Osteoblast (primary cell): ENCODE data around the gene SIRPG. TPM values are rescaled to one million over a fixed set of nuclear protein-coding genes. Genes with fewer than 3 reads are reported as not detected.
"Not testable (repeated sequence)": the region's sequence is repeated elsewhere in the genome, so short reads cannot be mapped to it uniquely, and the experiment has no call there.

Experiments
- DNase-seq: peaks from one replicate; pipeline ENCODE4 v3.0.0; 2011; ENCODE audit warnings: low spot score, mixed read lengths; ENCODE audit not compliant: insufficient read length; ENCODE audit errors: missing footprints
- H2AFZ ChIP-seq: 2 replicates; pipeline ENCODE4 v1.6.0; 2011; ENCODE audit warnings: mild to moderate bottlenecking, low read length
- H3K27ac ChIP-seq: 2 replicates; pipeline ENCODE4 v1.5.1; 2011; ENCODE audit warnings: mild to moderate bottlenecking, low read depth, low read length, moderate library complexity
- H3K27me3 ChIP-seq: 2 replicates; pipeline ENCODE4 v1.6.0; 2012; ENCODE audit warnings: mild to moderate bottlenecking, control low read depth, inconsistent platforms, low read length, moderate library complexity; ENCODE audit not compliant: insufficient read depth
- H3K36me3 ChIP-seq: 2 replicates; pipeline ENCODE4 v1.5.1; 2011; ENCODE audit warnings: mild to moderate bottlenecking, low read length, control low read depth, moderate library complexity; ENCODE audit not compliant: insufficient read depth
- H3K4me1 ChIP-seq: 2 replicates; pipeline ENCODE4 v1.5.1; 2011; ENCODE audit warnings: mild to moderate bottlenecking, low read length, control low read depth, moderate library complexity; ENCODE audit not compliant: insufficient read depth
- H3K4me2 ChIP-seq: 2 replicates; pipeline ENCODE4 v1.6.0; 2011; ENCODE audit warnings: mild to moderate bottlenecking, low read length; ENCODE audit not compliant: insufficient read depth
- H3K4me3 ChIP-seq: fragments of 200-600 bp; sonication (generic); 3 replicates; pipeline ENCODE4 v1.5.1; 2012; ENCODE audit warnings: mild to moderate bottlenecking, low read length, inconsistent platforms; ENCODE audit not compliant: insufficient read depth
- H3K79me2 ChIP-seq: 2 replicates; pipeline ENCODE4 v1.6.0; 2012; ENCODE audit warnings: mild to moderate bottlenecking, low read length, control low read depth, inconsistent platforms; ENCODE audit not compliant: insufficient read depth
- H3K9me3 ChIP-seq: 2 replicates; pipeline ENCODE4 v1.5.1; 2011; ENCODE audit warnings: low read depth, low read length, control low read depth
- H4K20me1 ChIP-seq: 2 replicates; pipeline ENCODE4 v1.6.0; 2012; ENCODE audit warnings: mild to moderate bottlenecking, low read length, control low read depth; ENCODE audit not compliant: insufficient read depth
- total RNA-seq: library from RNA; depleted of rRNA; stranded (reverse); fragments of >200 nt; gene quantifications from 2 replicates; pipeline ENCODE4 v1.2.3, GENCODE V29; 2012
- TF ChIP-seq, protein P1 (sequence below): IDR thresholded peaks from 2 replicates; pipeline ENCODE4 v1.5.1; 2011; ENCODE audit warnings: mild to moderate bottlenecking, low read depth, low read length, moderate library complexity; ENCODE audit errors: extremely low read depth

Gene SIRPG
- total RNA-seq, 1 donor, result not detected

DNA sequence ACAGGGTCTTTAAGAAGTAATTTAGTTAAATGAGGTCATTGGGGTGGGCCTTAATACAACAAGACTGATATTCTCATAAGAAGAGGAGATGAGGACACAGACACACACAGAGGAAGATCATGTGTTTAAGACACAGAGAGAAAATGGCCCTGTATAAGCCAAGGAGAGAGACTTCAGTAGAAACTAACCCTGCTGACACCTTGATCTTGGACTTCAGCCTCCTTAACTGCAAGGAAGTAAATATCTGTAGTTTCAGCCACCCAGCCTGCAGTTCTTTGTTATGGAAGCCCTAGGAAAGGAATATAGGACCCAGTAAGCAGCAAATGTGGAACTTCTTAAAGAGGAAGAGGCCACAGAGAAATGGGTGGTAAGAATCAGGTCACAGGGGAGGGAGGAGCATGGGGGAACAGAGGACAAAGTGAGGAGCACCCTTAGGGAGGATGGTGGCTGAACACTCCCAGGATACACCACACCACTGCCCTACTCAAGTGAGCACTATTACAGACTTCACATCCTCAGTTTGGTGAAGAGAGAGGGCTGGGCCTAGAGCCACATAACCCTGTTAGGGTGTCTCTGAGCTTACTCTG is 38.5 kb downstream of the SIRPG start:
- TF ChIP-seq, protein P1, sequence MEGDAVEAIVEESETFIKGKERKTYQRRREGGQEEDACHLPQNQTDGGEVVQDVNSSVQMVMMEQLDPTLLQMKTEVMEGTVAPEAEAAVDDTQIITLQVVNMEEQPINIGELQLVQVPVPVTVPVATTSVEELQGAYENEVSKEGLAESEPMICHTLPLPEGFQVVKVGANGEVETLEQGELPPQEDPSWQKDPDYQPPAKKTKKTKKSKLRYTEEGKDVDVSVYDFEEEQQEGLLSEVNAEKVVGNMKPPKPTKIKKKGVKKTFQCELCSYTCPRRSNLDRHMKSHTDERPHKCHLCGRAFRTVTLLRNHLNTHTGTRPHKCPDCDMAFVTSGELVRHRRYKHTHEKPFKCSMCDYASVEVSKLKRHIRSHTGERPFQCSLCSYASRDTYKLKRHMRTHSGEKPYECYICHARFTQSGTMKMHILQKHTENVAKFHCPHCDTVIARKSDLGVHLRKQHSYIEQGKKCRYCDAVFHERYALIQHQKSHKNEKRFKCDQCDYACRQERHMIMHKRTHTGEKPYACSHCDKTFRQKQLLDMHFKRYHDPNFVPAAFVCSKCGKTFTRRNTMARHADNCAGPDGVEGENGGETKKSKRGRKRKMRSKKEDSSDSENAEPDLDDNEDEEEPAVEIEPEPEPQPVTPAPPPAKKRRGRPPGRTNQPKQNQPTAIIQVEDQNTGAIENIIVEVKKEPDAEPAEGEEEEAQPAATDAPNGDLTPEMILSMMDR, result no peak

GRCh38 chr20:1618479-1618878 is 39.1 kb downstream of the SIRPG start:
- no peak overlapping the region for H3K4me2 ChIP-seq
- no peaks in the 10 kb centered on the region for H3K79me2 ChIP-seq
- H3K4me3 ChIP-seq, result no peak overlapping the region
- TF ChIP-seq, protein P1, result no peak
- no peaks in the 10 kb centered on the region for H3K4me1 ChIP-seq
- no peak for DNase-seq
- no peaks in the 10 kb centered on the region for H3K9me3 ChIP-seq
- no peaks in the 10 kb centered on the region for H3K36me3 ChIP-seq
- no peak overlapping the region for H2AFZ ChIP-seq
- no peak overlapping the region for H3K27ac ChIP-seq
- peaks cover 18% of the 10 kb centered on the region for H3K27me3 ChIP-seq
- no peaks in the 10 kb centered on the region for H4K20me1 ChIP-seq

More for the DNA sequence above, 38.5 kb downstream of the SIRPG start:
- no peaks in the 10 kb centered on the region for H3K9me3 ChIP-seq
- H4K20me1 ChIP-seq, result no peaks in the 10 kb centered on the region
- DNase-seq, result no peak
- H2AFZ ChIP-seq, result no peak overlapping the region
- H3K4me1 ChIP-seq, result no peaks in the 10 kb centered on the region
- H3K36me3 ChIP-seq, result no peaks in the 10 kb centered on the region
- no peak overlapping the region for H3K4me3 ChIP-seq
- H3K27ac ChIP-seq, result no peak overlapping the region
- peaks cover 14% of the 10 kb centered on the region for H3K27me3 ChIP-seq
- no peak overlapping the region for H3K4me2 ChIP-seq
- no peaks in the 10 kb centered on the region for H3K79me2 ChIP-seq

- Histone ChIP-seq H3K27me3 (peaks cover 18% of the 10 kb centered on the region), H3K27ac (no peak overlapping the region), H3K79me2 (no peaks in the 10 kb centered on the region), H3K9me3 (no peaks in the 10 kb centered on the region), H2AFZ (no peak overlapping the region), H3K4me2 (no peak overlapping the region), H3K4me3 (no peak overlapping the region), H3K4me1 (no peaks in the 10 kb centered on the region), H4K20me1 (no peaks in the 10 kb centered on the region), H3K36me3 (no peaks in the 10 kb centered on the region)
- DNase-seq, result no peak
- TF ChIP-seq, protein P1, result no peak
Measured at GRCh38 chr20:1616858-1617434, 40.6 kb downstream of the SIRPG start.

DNA sequence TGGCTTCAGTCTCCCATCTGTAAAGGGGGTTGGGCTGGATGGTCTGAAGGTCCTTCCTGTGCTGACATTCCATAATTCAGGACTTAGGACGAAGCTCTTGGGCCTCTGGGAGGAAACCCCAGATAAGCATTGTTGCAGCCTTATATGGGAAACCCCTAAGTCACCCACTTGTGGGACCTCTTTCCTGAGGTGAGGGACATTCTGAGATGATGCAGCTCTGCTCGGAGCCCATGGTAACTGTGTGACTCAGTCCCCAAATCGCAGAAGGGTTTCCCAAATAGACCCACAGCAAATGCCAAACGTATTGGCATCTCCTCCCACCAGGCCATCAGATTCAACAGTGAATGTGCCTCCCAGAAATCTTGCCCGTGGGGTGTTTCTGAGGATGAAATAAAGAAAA is 47.2 kb downstream of the SIRPG start:
- not testable (repeated sequence) for H3K27ac ChIP-seq, H3K36me3 ChIP-seq, H3K4me1 ChIP-seq, DNase-seq, H3K27me3 ChIP-seq, H3K4me3 ChIP-seq, H3K9me3 ChIP-seq, H3K79me2 ChIP-seq, H2AFZ ChIP-seq, H3K4me2 ChIP-seq, H4K20me1 ChIP-seq

DNA sequence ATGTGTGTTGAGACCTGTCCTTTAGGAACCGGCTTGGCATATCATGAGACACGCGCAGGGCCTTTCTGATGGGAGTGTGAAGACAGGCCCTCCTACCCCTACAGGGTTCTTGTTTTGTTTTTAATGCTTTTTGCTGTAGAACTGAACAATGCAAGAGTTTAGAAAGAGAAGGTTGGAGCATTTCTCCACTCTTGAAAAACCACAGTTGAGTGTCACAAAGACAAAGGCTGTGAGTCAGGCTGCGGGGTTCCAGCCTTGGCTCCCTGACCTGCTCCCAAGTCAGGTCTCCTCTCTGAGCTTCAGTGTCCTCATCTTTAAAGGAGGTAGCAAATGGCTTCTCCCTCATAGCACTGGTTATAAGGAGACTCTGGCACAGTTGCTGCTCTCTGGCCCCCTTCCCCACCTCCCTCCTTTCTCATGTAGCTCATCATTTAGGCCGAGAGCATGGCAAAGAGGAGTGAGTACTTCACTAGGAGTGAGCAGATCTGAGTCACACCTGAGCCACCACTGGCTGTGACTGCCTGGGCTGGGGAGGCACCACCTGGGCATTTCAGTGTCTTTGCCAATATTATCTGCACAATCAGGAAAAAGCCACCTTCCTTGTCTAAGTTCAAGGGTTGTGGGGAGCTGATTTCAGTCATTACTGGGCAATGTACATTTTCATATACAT is 48.8 kb downstream of the SIRPG start:
- not testable (repeated sequence) for H3K27ac ChIP-seq, H3K4me2 ChIP-seq, H3K4me3 ChIP-seq, H3K79me2 ChIP-seq, H3K4me1 ChIP-seq, DNase-seq, H3K9me3 ChIP-seq, H3K36me3 ChIP-seq, H4K20me1 ChIP-seq, H2AFZ ChIP-seq, H3K27me3 ChIP-seq
